HepG2 (cell line): ENCODE measurements around the gene METTL23. TPM values are rescaled to one million over a fixed set of nuclear protein-coding genes. Genes with fewer than 3 reads are reported as not detected.

Experiments used
- AHR ChIP-seq: IDR thresholded peaks from 2 replicates; pipeline ENCODE4 v1.6.1; 2018; ENCODE audit warnings: missing genetic modification reagents, missing compliant biosample characterization
- BORCS8-MEF2B ChIP-seq: sonication (generic); formaldehyde crosslinking; IDR thresholded peaks from 2 replicates; pipeline ENCODE4 v1.8.0; 2022; ENCODE audit warnings: mild to moderate bottlenecking, missing genetic modification reagents
- GATAD1 ChIP-seq: IDR thresholded peaks from 2 replicates; pipeline ENCODE4 v1.6.1; 2016; ENCODE audit warnings: missing genetic modification reagents, missing compliant biosample characterization
- HDAC1 ChIP-seq: sonication (generic); formaldehyde crosslinking; IDR thresholded peaks from 2 replicates; pipeline ENCODE4 v1.5.1; 2020; ENCODE audit warnings: mild to moderate bottlenecking, missing genetic modification reagents
- HDAC2 ChIP-seq: sonication (generic); formaldehyde crosslinking; IDR thresholded peaks from 2 replicates; pipeline ENCODE4 v1.4.0; 2020; ENCODE audit warnings: missing genetic modification reagents
- IRX3 ChIP-seq: sonication (generic); formaldehyde crosslinking; IDR thresholded peaks from 2 replicates; pipeline ENCODE4 v1.8.1; 2023; ENCODE audit warnings: mild to moderate bottlenecking, low read depth, missing genetic modification reagents, borderline replicate concordance
- KMT2B ChIP-seq: IDR thresholded peaks from 2 replicates; pipeline ENCODE4 v1.6.1; 2016; ENCODE audit warnings: missing genetic modification reagents, missing compliant biosample characterization
- MEIS1 ChIP-seq: sonication (generic); formaldehyde crosslinking; IDR thresholded peaks from 2 replicates; pipeline ENCODE4 v1.9.0; 2021; ENCODE audit warnings: mild to moderate bottlenecking, missing genetic modification reagents, moderate library complexity, borderline replicate concordance
- NFKBIZ ChIP-seq: IDR thresholded peaks from 2 replicates; pipeline ENCODE4 v1.6.1; 2018; ENCODE audit warnings: missing genetic modification reagents, missing compliant biosample characterization
- RAD21 ChIP-seq: fragments of 450-650 bp; formaldehyde crosslinking; IDR thresholded peaks from 2 replicates; pipeline ENCODE4 v1.5.0; 2020; ENCODE audit warnings: mild to moderate bottlenecking
- SOX5 ChIP-seq: IDR thresholded peaks from 2 replicates; pipeline ENCODE4 v1.6.1; 2016; ENCODE audit warnings: borderline replicate concordance
- SRSF1 ChIP-seq: fragments of 200-400 bp; formaldehyde crosslinking; optimal IDR thresholded peaks from 2 replicates; pipeline ENCODE3; 2017; ENCODE audit warnings: mild to moderate bottlenecking, low read depth, low read length, moderate library complexity
- STAG1 ChIP-seq: sonication (generic); formaldehyde crosslinking; IDR thresholded peaks from 2 replicates; pipeline ENCODE4 v1.4.0; 2020; ENCODE audit warnings: missing genetic modification reagents
- TARDBP ChIP-seq: sonication (generic); formaldehyde crosslinking; IDR thresholded peaks from 2 replicates; pipeline ENCODE4 v1.8.0; 2022; ENCODE audit warnings: mild to moderate bottlenecking, missing genetic modification reagents
- TBP ChIP-seq: sonication (generic); formaldehyde crosslinking; IDR thresholded peaks from 2 replicates; pipeline ENCODE4 v1.5.0; 2020; ENCODE audit warnings: missing genetic modification reagents
- YEATS2 ChIP-seq: sonication (generic); formaldehyde crosslinking; IDR thresholded peaks from 2 replicates; pipeline ENCODE4 v1.4.0; 2020; ENCODE audit warnings: missing genetic modification reagents, borderline replicate concordance
- ZBTB3 ChIP-seq: sonication (generic); formaldehyde crosslinking; IDR thresholded peaks from 2 replicates; pipeline ENCODE4 v1.4.0; 2020; ENCODE audit warnings: low read depth, mild to moderate bottlenecking, moderate library complexity, missing genetic modification reagents, borderline replicate concordance
- ZBTB38 ChIP-seq: sonication (generic); formaldehyde crosslinking; IDR thresholded peaks from 2 replicates; pipeline ENCODE4 v1.5.1; 2020; ENCODE audit warnings: mild to moderate bottlenecking, missing genetic modification reagents
- ZNF343 ChIP-seq: sonication (generic); formaldehyde crosslinking; IDR thresholded peaks from 2 replicates; pipeline ENCODE4 v1.4.0; 2020; ENCODE audit warnings: mild to moderate bottlenecking, missing genetic modification reagents
- ZNF709 ChIP-seq: sonication (generic); formaldehyde crosslinking; IDR thresholded peaks from 2 replicates; pipeline ENCODE4 v1.5.0; 2020; ENCODE audit warnings: mild to moderate bottlenecking, missing genetic modification reagents
- ZSCAN20 ChIP-seq: sonication (generic); formaldehyde crosslinking; IDR thresholded peaks from 2 replicates; pipeline ENCODE4 v1.4.0; 2020; ENCODE audit warnings: missing genetic modification reagents, mild to moderate bottlenecking, borderline replicate concordance
- ZSCAN31 ChIP-seq: sonication (generic); formaldehyde crosslinking; IDR thresholded peaks from 2 replicates; pipeline ENCODE4 v1.5.0; 2020; ENCODE audit warnings: low read depth, mild to moderate bottlenecking, missing genetic modification reagents
- polyA plus RNA-seq, 8 experiments: library from polyadenylated mRNA; depleted of rRNA in 3 of 8; stranded (reverse) in 7 of 8; unstranded in 1 of 8; fragments of >200 nt; fragmentation: Illumina TruSeq in 4 of 8; extraction: Trizol in 4 of 8; gene quantifications; 2 replicates each; pipeline versions ENCODE4 v1.2.1 to v1.2.3, GENCODE V29; 2011 to 2016; ENCODE audit warnings: low read depth in 4 of 8, missing spikeins in 1 of 8, mixed read lengths in 1 of 8; ENCODE audit not compliant: insufficient read depth in 1 of 8
- total RNA-seq, 5 experiments: library from RNA; depleted of rRNA; stranded (reverse); fragments of >200 nt; fragmentation: Illumina TruSeq; extraction: Trizol; gene quantifications; 2 replicates each; pipeline ENCODE4 v1.2.3, GENCODE V29; 2016; ENCODE audit warnings: low read depth in 1 of 5
- TF ChIP-seq, protein P1 (sequence below): sonication (generic); formaldehyde crosslinking; IDR thresholded peaks from 2 replicates; pipeline ENCODE4 v1.4.0; 2020; ENCODE audit warnings: missing genetic modification reagents, borderline replicate concordance
- TF ChIP-seq, protein P2 (sequence below): sonication (generic); formaldehyde crosslinking; IDR thresholded peaks from 2 replicates; pipeline ENCODE4 v1.8.0; 2022; ENCODE audit warnings: mild to moderate bottlenecking, missing genetic modification reagents; ENCODE audit not compliant: insufficient replicate concordance

METTL23 gene
- total and polyA plus RNA-seq, 2 of the 13 experiments (the other 11 are each of a cell fraction or from before 2014, with no cell fraction given), result 39.9 to 104 TPM

DNA sequence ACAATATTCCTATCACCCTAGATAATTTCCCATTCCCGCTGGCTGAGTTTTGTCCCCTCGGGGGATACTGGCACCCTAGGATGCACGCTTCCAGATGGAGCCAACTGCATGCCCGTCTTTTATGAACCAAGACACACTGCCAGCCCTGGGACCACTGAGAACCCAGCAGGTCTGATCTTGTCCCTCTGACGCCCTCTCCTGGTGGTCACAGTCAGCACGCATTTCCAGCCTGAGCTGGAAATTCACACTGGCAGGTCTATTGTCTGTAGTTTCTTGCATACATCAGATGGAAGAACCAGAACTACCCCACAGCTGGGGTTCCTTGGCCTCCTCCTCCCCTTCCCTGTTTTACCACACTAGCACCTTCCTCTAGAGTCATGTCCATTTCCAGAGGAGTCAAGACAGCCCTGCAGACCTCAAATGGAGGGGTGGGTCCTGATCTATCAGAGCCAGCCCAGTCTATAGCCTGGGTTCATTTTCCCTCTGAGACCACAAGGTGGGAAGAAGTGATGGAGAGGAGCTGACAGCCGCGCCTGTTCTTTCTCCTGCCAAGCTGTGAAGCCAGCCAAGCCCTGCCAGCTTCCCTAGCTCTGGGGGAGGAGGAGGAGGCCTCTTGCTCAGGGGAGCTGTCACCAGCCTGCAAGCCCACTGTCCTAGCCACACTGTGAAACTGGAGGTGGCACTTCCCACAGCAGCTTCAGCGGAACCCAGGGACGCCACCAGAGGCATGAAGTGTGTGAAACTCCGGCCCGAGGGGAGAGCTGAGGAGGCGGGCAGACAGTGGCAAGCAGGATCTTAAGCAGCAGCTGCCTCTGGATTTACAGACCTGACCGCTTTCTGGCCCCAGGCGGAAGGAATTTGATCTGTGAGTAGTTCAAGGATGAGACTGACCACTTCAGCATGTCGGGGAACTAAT lies 45.2 kb upstream of the METTL23 start (continued):
- TF ChIP-seq, protein P1, sequence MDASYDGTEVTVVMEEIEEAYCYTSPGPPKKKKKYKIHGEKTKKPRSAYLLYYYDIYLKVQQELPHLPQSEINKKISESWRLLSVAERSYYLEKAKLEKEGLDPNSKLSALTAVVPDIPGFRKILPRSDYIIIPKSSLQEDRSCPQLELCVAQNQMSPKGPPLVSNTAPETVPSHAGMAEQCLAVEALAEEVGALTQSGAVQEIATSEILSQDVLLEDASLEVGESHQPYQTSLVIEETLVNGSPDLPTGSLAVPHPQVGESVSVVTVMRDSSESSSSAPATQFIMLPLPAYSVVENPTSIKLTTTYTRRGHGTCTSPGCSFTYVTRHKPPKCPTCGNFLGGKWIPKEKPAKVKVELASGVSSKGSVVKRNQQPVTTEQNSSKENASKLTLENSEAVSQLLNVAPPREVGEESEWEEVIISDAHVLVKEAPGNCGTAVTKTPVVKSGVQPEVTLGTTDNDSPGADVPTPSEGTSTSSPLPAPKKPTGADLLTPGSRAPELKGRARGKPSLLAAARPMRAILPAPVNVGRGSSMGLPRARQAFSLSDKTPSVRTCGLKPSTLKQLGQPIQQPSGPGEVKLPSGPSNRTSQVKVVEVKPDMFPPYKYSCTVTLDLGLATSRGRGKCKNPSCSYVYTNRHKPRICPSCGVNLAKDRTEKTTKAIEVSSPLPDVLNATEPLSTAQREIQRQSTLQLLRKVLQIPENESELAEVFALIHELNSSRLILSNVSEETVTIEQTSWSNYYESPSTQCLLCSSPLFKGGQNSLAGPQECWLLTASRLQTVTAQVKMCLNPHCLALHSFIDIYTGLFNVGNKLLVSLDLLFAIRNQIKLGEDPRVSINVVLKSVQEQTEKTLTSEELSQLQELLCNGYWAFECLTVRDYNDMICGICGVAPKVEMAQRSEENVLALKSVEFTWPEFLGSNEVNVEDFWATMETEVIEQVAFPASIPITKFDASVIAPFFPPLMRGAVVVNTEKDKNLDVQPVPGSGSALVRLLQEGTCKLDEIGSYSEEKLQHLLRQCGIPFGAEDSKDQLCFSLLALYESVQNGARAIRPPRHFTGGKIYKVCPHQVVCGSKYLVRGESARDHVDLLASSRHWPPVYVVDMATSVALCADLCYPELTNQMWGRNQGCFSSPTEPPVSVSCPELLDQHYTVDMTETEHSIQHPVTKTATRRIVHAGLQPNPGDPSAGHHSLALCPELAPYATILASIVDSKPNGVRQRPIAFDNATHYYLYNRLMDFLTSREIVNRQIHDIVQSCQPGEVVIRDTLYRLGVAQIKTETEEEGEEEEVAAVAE, result no peak
- TF ChIP-seq SOX5 (CRISPR knock-in tag) (0 out of 2 replicates have a peak, but pooled peaks have one; percentile 35), IRX3 (no peak), BORCS8-MEF2B (no peak), ZNF709 (CRISPR knock-in tag) (peak; percentile 22; the same call in 1 of the 2 replicates), STAG1 (peak; percentile 88), ZSCAN20 (CRISPR knock-in tag) (no peak), MEIS1 (no peak), NFKBIZ (CRISPR knock-in tag) (no peak), HDAC2 (CRISPR knock-in tag) (peak; percentile 11; the same call in 1 of the 2 replicates), ZSCAN31 (0 out of 2 replicates have a peak, but pooled peaks have one; percentile 33), ZNF343 (CRISPR knock-in tag) (no peak), HDAC1 (CRISPR knock-in tag) (no peak), TBP (CRISPR knock-in tag) (no peak), YEATS2 (peak; percentile 61; the same call in 1 of the 2 replicates), ZBTB3 (CRISPR knock-in tag) (no peak), KMT2B (CRISPR knock-in tag) (0 out of 2 replicates have a peak, but pooled peaks have one; percentile 38), GATAD1 (CRISPR knock-in tag) (peak; percentile 15; the same call in 1 of the 2 replicates), ZBTB38 (CRISPR knock-in tag) (0 out of 2 replicates have a peak, but pooled peaks have one; percentile 20), AHR (CRISPR knock-in tag) (no peak), TARDBP (CRISPR knock-in tag) (no peak), RAD21 (peak; percentile 85), SRSF1 (no peak)
- TF ChIP-seq, protein P2, sequence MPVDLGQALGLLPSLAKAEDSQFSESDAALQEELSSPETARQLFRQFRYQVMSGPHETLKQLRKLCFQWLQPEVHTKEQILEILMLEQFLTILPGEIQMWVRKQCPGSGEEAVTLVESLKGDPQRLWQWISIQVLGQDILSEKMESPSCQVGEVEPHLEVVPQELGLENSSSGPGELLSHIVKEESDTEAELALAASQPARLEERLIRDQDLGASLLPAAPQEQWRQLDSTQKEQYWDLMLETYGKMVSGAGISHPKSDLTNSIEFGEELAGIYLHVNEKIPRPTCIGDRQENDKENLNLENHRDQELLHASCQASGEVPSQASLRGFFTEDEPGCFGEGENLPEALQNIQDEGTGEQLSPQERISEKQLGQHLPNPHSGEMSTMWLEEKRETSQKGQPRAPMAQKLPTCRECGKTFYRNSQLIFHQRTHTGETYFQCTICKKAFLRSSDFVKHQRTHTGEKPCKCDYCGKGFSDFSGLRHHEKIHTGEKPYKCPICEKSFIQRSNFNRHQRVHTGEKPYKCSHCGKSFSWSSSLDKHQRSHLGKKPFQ (CRISPR knock-in tag), result no peak
